Activated B cell treated with CpG ODN at 0.5 μM for 24 hours (primary cell): ENCODE measurements around the gene KDM4C. TPM values are rescaled to one million over a fixed set of nuclear protein-coding genes. Genes with fewer than 3 reads are reported as not detected.

Experiments
- ATAC-seq: fragments of 200-7000 bp; cut with Tn5 transposase; one replicate; pipeline ENCODE4 v1.10.0; 2021; ENCODE audit warnings: low read depth, mild to moderate bottlenecking, moderate library complexity
- CTCF ChIA-PET: fragments of 350-600 bp; sonication (Branson Sonifier 250); formaldehyde crosslinking; loops from one replicate; lab custom pipeline; 2021; ENCODE audit warnings: antibody characterized with exemption; lab: Charles Lee
- POLR2A ChIA-PET: fragments of 350-600 bp; sonication (Branson Sonifier 250); formaldehyde crosslinking; loops from one replicate; lab custom pipeline; 2021; ENCODE audit warnings: antibody characterized with exemption; lab: Charles Lee
- DNase-seq: peaks from one replicate; pipeline ENCODE4 v3.0.0; 2022
- H3K27ac Mint-ChIP-seq: one replicate; pipeline ENCODE4 v1.8.0; 2020; ENCODE audit warnings: mixed read lengths
- H3K27me3 Mint-ChIP-seq: one replicate; pipeline ENCODE4 v1.8.0; 2021; ENCODE audit warnings: mixed read lengths
- H3K36me3 Mint-ChIP-seq: one replicate; pipeline ENCODE4 v1.8.0; 2021; ENCODE audit warnings: low read depth, mixed read lengths
- H3K4me1 Mint-ChIP-seq: one replicate; pipeline ENCODE4 v1.8.0; 2021; ENCODE audit warnings: mixed read lengths
- H3K4me3 Mint-ChIP-seq: one replicate; pipeline ENCODE4 v1.8.0; 2020; ENCODE audit warnings: mild to moderate bottlenecking, mixed read lengths
- H3K9me3 Mint-ChIP-seq: one replicate; pipeline ENCODE4 v1.8.0; 2020; ENCODE audit warnings: mixed read lengths
- intact Hi-C: fragments of 100-400 bp; cut with micrococcal nuclease; formaldehyde crosslinking; loops from one replicate; pipeline ENCODE4 v1.15.1; 2024
- total RNA-seq: library from RNA; stranded (reverse); gene quantifications from 2 replicates; pipeline ENCODE4 v1.2.3, GENCODE V29; 2022
- TF ChIP-seq, protein P1 (sequence below): fragments of 200-600 bp; IDR thresholded peaks from one replicate; pipeline ENCODE4 v1.8.0; 2022; ENCODE audit warnings: antibody characterized with exemption, mild to moderate bottlenecking

The KDM4C gene
- total RNA-seq, 1 donor from 2014 or later, result 113 TPM

DNA sequence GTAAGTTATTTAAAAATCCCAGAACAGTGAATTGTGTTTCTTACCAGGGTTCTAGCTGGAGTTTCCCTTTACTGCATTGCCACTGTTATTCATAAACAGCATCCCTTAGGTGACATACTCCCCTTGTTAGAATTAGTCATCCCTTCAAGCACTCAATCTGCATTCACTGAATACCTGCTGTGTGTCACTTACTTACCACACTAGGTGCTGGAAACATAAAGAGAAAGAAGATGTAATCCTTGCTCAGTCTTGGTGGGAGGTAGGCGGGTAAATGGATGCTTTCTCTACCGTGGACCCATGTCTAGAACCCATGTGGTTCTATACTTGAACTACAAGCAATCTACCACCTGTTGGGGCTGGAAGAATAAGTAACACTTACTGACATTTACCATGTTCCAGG is 371.6 kb downstream of the KDM4C start:
- Mint-ChIP-seq H3K4me1 (no peaks in the 10 kb centered on the region), H3K27me3 (no peaks in the 10 kb centered on the region), H3K4me3 (no peak overlapping the region), H3K27ac (no peak overlapping the region), H3K9me3 (no peaks in the 10 kb centered on the region), H3K36me3 (peaks cover 87% of the 10 kb centered on the region)
- ChIA-PET POLR2A (no interaction called here), CTCF (no interaction called here)
- DNase-seq, result no peak
- no peak for ATAC-seq
- intact Hi-C loops, result loop anchor here (10.0 kb wide), 1 partner anchor 75 kb away; no protein-coding TSS in a partner anchor
- TF ChIP-seq, protein P1, sequence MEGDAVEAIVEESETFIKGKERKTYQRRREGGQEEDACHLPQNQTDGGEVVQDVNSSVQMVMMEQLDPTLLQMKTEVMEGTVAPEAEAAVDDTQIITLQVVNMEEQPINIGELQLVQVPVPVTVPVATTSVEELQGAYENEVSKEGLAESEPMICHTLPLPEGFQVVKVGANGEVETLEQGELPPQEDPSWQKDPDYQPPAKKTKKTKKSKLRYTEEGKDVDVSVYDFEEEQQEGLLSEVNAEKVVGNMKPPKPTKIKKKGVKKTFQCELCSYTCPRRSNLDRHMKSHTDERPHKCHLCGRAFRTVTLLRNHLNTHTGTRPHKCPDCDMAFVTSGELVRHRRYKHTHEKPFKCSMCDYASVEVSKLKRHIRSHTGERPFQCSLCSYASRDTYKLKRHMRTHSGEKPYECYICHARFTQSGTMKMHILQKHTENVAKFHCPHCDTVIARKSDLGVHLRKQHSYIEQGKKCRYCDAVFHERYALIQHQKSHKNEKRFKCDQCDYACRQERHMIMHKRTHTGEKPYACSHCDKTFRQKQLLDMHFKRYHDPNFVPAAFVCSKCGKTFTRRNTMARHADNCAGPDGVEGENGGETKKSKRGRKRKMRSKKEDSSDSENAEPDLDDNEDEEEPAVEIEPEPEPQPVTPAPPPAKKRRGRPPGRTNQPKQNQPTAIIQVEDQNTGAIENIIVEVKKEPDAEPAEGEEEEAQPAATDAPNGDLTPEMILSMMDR, result no peak

DNA sequence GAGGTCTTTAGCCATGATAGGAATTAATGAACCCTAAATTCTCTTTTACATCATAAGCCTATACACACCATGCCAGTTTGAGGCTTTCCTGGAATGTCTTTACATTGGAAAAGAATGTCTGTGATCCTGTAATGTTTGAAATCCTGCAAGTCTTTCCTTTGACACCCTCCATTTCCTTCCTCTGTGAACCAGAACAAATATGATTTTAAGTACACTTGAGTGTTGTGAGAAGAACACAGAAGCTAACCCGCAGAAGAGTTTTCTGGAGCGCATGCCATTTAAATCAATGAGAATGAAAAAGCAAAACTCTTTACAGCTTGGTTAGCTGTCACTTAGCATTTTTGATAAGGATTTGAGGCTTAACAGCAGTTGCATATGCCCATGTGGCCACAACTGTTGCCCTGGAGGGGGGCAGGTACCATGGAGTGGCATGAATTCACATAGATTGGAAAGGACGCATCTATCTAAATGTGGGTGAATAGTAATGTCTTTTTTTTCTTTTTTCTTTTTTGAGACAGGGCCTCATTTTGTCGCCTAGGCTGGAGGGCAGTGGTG is 372.6 kb downstream of the KDM4C start:
- no peaks in the 10 kb centered on the region for H3K9me3 Mint-ChIP-seq
- no peak overlapping the region for H3K27ac Mint-ChIP-seq
- no peak overlapping the region for H3K4me3 Mint-ChIP-seq
- TF ChIP-seq, protein P1, result no peak
- ChIA-PET CTCF (no interaction called here), POLR2A (no interaction called here)
- no peaks in the 10 kb centered on the region for H3K4me1 Mint-ChIP-seq
- peaks cover 85% of the 10 kb centered on the region for H3K36me3 Mint-ChIP-seq
- no peaks in the 10 kb centered on the region for H3K27me3 Mint-ChIP-seq
- intact Hi-C loops, result no loop called here
- DNase-seq (no peak), ATAC-seq (no peak)

DNA sequence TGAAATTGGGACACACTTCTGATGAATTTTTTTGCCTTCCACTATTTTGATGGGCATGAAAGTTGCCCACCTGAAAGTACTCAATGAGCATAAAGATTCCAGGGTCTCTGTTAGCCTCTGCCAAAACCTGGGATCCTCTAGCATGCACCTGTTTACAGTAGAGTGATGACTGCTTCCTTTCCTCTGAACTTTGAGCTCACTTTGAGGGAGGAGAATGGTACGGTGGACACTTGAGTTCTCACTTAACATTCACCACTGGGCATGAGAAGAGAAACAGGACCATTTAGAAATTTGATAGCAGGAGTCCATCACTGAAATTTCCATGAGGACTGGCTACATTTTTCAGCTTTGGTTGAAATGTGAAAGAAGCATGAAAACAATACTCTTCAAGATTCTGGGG is 374.8 kb downstream of the KDM4C start:
- DNase-seq (no peak), ATAC-seq (no peak)
- Mint-ChIP-seq H3K27ac (no peak overlapping the region), H3K4me3 (no peak overlapping the region), H3K27me3 (no peaks in the 10 kb centered on the region), H3K4me1 (no peaks in the 10 kb centered on the region), H3K36me3 (peaks cover 88% of the 10 kb centered on the region), H3K9me3 (no peaks in the 10 kb centered on the region)
- intact Hi-C loops, result no loop called here
- ChIA-PET POLR2A (no interaction called here), CTCF (no interaction called here)
- TF ChIP-seq, protein P1, result no peak

DNA sequence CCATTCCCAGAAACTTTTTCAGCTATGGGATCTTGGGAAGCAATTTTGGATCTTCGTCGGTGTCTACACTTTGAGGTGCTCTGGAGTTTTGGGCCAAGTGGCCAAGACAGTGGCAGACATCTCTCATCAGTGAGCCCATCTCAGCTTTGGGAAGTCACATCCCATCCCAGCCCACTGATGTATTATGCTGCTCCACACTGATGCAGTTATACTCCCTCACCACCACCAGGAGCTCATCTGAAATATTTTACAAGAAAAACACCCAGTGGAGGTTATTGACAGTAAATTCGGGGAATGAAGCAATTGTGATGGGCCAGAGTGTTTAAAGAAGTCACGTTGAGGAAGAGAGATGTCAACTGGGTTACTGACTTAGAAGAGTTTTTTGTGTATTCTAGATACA is 378.0 kb downstream of the KDM4C start:
- peaks cover 79% of the 10 kb centered on the region for H3K36me3 Mint-ChIP-seq

DNA sequence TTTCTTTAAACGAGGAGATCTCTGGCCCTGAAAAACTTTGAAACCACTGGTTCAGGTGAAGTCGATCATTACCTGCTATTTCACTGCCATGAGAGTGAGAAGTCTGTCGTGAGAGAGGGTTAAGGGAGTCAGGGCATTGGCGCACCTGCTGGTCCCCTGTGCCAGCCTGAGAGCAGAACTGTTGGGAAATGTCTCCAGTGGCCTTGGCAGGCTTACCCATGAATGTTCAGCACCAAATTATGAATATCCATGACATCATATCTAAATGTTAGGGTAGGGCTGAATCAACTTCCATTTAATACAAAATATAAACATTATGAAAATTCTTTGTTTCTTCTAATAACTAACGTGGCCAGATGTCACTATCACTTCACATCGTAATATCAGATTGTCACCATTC is 379.3 kb downstream of the KDM4C start:
- H3K36me3 Mint-ChIP-seq, result peaks cover 78% of the 10 kb centered on the region
- no peak overlapping the region for H3K4me3 Mint-ChIP-seq
- intact Hi-C loops, result no loop called here
- ChIA-PET POLR2A (no interaction called here), CTCF (no interaction called here)
- ATAC-seq (no peak), DNase-seq (no peak)
- no peaks in the 10 kb centered on the region for H3K27me3 Mint-ChIP-seq
- H3K27ac Mint-ChIP-seq, result no peak overlapping the region
- H3K9me3 Mint-ChIP-seq, result no peaks in the 10 kb centered on the region
- TF ChIP-seq, protein P1, result no peak
- H3K4me1 Mint-ChIP-seq, result no peaks in the 10 kb centered on the region

More for the DNA sequence above, 378.0 kb downstream of the KDM4C start:
- TF ChIP-seq, protein P1, result no peak
- H3K27ac Mint-ChIP-seq, result no peak overlapping the region
- H3K4me3 Mint-ChIP-seq, result no peak overlapping the region
- intact Hi-C loops, result no loop called here
- no peaks in the 10 kb centered on the region for H3K27me3 Mint-ChIP-seq
- H3K4me1 Mint-ChIP-seq, result no peaks in the 10 kb centered on the region
- no peak for DNase-seq
- no peaks in the 10 kb centered on the region for H3K9me3 Mint-ChIP-seq
- ChIA-PET POLR2A (interaction anchor here (0.6 kb wide), 1 partner anchor 216 kb away, joined by 6 read pairs; no protein-coding TSS in a partner anchor), CTCF (no interaction called here)
- ATAC-seq, result no peak
